Upper lobe of left lung (tissue), 6 donors: ENCODE data around the gene ELMOD3. TPM values are rescaled to one million over a fixed set of nuclear protein-coding genes. Genes with fewer than 3 reads are reported as not detected.

Source experiments
- ATAC-seq, 2 donors: fragments of 200-7000 bp; cut with Tn5 transposase; one replicate each; pipeline ENCODE4 v1.9.1; 2022; ENCODE audit warnings: mild to moderate bottlenecking in 2 of 2, moderate library complexity in 2 of 2; ENCODE audit not compliant: low FRiP score in 2 of 2
- DNase-seq, 2 donors: peaks; one replicate each; pipeline ENCODE4 v3.0.0-alpha.2; 2019 to 2020
- H3K27ac ChIP-seq, 4 donors: fragments of 200-600 bp; sonication (generic); one replicate each; pipeline ENCODE4 v1.5.1; 2016 to 2019
- H3K27me3 ChIP-seq, 4 donors: fragments of 200-600 bp; sonication (generic); one replicate each; pipeline ENCODE4 v1.5.1; 2017 to 2019
- H3K36me3 ChIP-seq, 4 donors: fragments of 200-600 bp; sonication (generic); one replicate each; pipeline ENCODE4 v1.5.1; 2016 to 2019
- H3K4me1 ChIP-seq, 4 donors: fragments of 200-600 bp; sonication (generic); one replicate each; pipeline ENCODE4 v1.5.1; 2018 to 2019
- H3K4me3 ChIP-seq, 4 donors: fragments of 200-600 bp; sonication (generic); one replicate each; pipeline ENCODE4 v1.5.1; 2017 to 2019; ENCODE audit warnings: mild to moderate bottlenecking in 2 of 4, moderate library complexity in 1 of 4
- H3K9me3 ChIP-seq, 4 donors: fragments of 200-600 bp; sonication (generic); one replicate each; pipeline ENCODE4 v1.5.1; 2018 to 2019
- EP300 ChIP-seq, 4 donors: sonication (generic); formaldehyde crosslinking; IDR thresholded peaks; one replicate each; pipeline ENCODE4 v1.5.1; 2017; ENCODE audit warnings: antibody characterized with exemption in 4 of 4, control low read depth in 2 of 4
- POLR2A ChIP-seq, 4 donors: fragments of 450-650 bp; IDR thresholded peaks; one replicate each; pipeline ENCODE4 v1.5.1; 2016 to 2017; ENCODE audit warnings: antibody characterized with exemption in 4 of 4, mild to moderate bottlenecking in 2 of 4
- POLR2AphosphoS5 ChIP-seq, 2 donors: sonication (generic); formaldehyde crosslinking; IDR thresholded peaks; one replicate each; pipeline ENCODE4 v1.5.1; 2017; ENCODE audit warnings: antibody characterized with exemption in 2 of 2
- WGBS, 2 donors: methylation state at CpG; one replicate each; pipeline ENCODE4 v1.1.5; 2017 to 2018; 5-methylcytosine and 5-hydroxymethylcytosine counted together
- total RNA-seq, 6 donors: library from RNA; depleted of rRNA in 4 of 6; stranded (reverse); fragments of >200 nt in 4 of 6; gene quantifications; one replicate each; pipeline versions ENCODE4 v1.1.0 to v1.2.1, GENCODE V29; 2016 to 2021
- TF ChIP-seq, protein P1 (sequence below), 6 experiments: fragments of 450-650 bp in 4 of 6; fragments of 200-600 bp in 2 of 6; sonication (generic) in 2 of 6; IDR thresholded peaks; one replicate each; pipeline ENCODE4 v1.5.1; 2016 to 2019; ENCODE audit warnings: antibody characterized with exemption in 6 of 6
- donor health status: DM: no; HTN: no; CAD: no; lungs with moderate emphysema.
- donor health status: DM: no; HTN: yes; CAD: no; lungs with severe emphysema.

ELMOD3 gene
- total RNA-seq, 6 donors from 2014 or later, result 13.2 to 82.8 (median 24.1) TPM

DNA sequence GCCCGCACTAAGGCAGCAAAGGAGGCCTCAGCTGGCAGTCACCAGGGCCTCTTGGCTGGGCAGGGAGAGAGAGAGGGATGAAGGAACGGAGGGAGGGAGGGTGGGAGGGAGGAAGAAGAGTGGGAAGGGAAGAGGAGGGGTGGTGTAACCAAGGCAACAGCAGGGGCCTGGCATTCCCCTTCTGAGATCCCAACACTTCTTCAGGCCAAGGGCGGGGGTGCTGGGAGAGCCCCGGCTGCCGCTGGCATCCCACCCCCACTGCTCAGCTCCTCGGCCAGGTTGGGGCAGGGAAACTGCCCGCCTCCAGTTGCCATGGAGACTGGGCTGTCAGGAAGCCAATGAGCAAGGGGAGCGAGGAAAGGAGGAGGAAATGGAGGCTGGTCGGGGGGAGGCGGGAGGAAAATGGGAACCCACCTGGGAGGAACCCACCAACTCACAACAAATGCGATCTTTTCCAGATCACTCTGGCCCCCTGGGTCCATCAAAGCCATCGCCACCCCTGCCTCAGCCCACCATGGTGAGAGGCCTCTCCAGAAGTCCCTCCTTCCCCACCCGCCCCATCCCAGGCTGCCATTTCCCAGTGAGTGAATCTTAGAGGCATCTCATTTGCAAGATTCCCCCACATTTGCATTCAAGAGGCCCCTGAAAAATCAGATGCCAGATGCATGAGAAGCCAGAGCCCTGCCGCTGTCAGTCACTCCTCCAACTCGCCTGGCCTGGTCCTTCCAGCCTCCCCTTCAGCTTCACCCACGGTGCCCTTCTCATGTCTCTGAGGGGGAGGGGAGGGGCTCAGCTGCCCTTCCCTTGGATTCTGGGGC is 76.4 kb downstream of the ELMOD3 start:
- 67 to 79% methylated on average over 13 to 15 of the region's 16 CpGs for WGBS, 2 donors
- TF ChIP-seq POLR2AphosphoS5 (IDR thresholded peaks at IDR 0.05) (no peak), POLR2A (IDR thresholded peaks at IDR 0.05) (no peak), EP300 (IDR thresholded peaks at IDR 0.05) (no peak)
- TF ChIP-seq, protein P1, sequence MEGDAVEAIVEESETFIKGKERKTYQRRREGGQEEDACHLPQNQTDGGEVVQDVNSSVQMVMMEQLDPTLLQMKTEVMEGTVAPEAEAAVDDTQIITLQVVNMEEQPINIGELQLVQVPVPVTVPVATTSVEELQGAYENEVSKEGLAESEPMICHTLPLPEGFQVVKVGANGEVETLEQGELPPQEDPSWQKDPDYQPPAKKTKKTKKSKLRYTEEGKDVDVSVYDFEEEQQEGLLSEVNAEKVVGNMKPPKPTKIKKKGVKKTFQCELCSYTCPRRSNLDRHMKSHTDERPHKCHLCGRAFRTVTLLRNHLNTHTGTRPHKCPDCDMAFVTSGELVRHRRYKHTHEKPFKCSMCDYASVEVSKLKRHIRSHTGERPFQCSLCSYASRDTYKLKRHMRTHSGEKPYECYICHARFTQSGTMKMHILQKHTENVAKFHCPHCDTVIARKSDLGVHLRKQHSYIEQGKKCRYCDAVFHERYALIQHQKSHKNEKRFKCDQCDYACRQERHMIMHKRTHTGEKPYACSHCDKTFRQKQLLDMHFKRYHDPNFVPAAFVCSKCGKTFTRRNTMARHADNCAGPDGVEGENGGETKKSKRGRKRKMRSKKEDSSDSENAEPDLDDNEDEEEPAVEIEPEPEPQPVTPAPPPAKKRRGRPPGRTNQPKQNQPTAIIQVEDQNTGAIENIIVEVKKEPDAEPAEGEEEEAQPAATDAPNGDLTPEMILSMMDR (IDR thresholded peaks at IDR 0.05), result no peak
- ATAC-seq (no peak), DNase-seq (no peak)
- Histone ChIP-seq H3K4me3 (no peak overlapping the region), H3K4me1 (peaks cover 10 to 30% (median 23%) of the 10 kb centered on the region in 4 donors), H3K9me3 (no peaks in the 10 kb centered on the region), H3K27ac (no peak overlapping the region), H3K36me3 (no peaks in the 10 kb centered on the region), H3K27me3 (no peaks in the 10 kb centered on the region)

DNA sequence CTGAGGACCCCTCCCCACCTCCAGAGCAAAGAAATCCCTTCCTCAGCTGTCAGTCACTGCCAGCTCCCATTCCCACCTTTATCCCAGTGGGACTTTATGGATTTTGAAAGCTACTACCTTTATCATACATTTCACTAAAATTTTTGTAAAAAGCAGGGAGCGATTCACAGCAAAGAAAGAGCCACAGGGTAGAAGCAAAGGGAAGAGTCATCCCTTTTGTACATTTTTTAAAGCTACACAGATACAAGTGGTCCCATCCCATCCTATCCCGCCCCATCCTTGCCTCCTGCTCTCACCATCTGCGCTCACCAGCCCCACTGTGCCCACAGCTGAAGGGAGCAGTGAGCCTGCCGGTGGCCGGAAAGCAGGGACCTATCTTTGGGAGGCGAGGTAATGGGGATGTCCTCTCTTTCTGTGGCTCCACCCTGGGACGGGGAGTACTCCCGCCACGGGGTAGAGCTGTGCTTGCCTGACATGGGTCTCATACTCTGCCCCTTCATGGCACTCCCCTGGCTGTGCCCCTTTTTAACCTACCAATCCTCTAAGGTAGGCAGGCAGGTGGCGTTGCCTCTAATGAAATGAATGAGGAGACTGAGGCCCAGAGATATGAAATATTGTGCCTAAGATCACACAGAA is 77.1 kb downstream of the ELMOD3 start:
- 94 to 95% methylated on average over 7 to 10 of the region's 10 CpGs for whole genome bisulfite sequencing, 2 donors
- H3K4me1 ChIP-seq, result peaks cover 16 to 37% (median 28%) of the 10 kb centered on the region in 4 donors
- H3K27me3 ChIP-seq, result no peaks in the 10 kb centered on the region
- H3K4me3 ChIP-seq, result no peak overlapping the region
- H3K9me3 ChIP-seq, result no peaks in the 10 kb centered on the region
- ATAC-seq, result no peak
- no peak for TF ChIP-seq POLR2AphosphoS5 (IDR thresholded peaks at IDR 0.05)
- no peak for TF ChIP-seq POLR2A (IDR thresholded peaks at IDR 0.05)
- TF ChIP-seq, protein P1 (IDR thresholded peaks at IDR 0.05), result no peak
- no peak for TF ChIP-seq EP300 (IDR thresholded peaks at IDR 0.05)
- no peaks in the 10 kb centered on the region for H3K36me3 ChIP-seq
- no peak for DNase-seq
- no peak overlapping the region for H3K27ac ChIP-seq

DNA sequence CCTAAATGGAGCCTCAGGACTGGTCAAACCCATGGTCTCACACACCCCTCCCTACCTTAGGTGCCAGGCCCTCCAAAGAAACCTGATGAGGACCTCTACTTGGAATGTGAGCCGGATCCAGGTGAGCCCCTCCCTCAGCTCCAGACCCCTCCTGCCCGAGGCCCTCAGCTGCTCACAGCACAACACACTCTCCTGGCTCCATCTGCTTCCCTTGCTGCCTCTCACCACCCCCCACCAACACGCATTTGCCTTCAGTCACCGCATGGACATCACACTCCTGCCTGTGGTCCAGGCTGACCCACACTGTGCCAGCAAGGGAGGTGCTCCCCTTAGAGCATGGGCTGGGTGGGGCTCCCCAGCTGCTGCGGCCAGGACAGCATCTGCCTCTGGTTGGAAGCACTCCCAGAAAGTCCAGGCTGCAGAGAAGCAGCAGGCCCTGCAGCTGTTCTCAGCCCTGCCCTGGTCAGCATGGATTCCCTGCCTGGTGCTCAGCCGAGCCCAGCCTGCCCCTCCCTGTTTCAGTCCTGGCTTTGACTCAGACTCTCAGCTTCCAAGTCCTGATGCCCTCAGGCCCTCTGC is 79.0 kb downstream of the ELMOD3 start:
- peak in 1 of 2 donors; percentile 67 for DNase-seq
- H3K4me1 ChIP-seq, result peaks cover 32 to 54% (median 43%) of the 10 kb centered on the region in 4 donors
- ATAC-seq, result peak; percentile 39 to 77
- no peaks in the 10 kb centered on the region for H3K9me3 ChIP-seq
- whole genome bisulfite sequencing, 2 donors, result 52 to 69% methylated on average over 3 to 6 of the region's 6 CpGs
- H3K36me3 ChIP-seq, result no peaks in the 10 kb centered on the region
- H3K27ac ChIP-seq, result peak overlapping the region in 3 of 4 donors; percentile 57 to 98 (median 98)
- no peak overlapping the region for H3K4me3 ChIP-seq
- peak; percentile 29 to 67 for TF ChIP-seq POLR2AphosphoS5 (IDR thresholded peaks at IDR 0.05)
- TF ChIP-seq, protein P1 (IDR thresholded peaks at IDR 0.05), result no peak
- TF ChIP-seq EP300 (IDR thresholded peaks at IDR 0.05), result no peak
- TF ChIP-seq POLR2A (IDR thresholded peaks at IDR 0.05), result no peak
- H3K27me3 ChIP-seq, result no peaks in the 10 kb centered on the region

DNA sequence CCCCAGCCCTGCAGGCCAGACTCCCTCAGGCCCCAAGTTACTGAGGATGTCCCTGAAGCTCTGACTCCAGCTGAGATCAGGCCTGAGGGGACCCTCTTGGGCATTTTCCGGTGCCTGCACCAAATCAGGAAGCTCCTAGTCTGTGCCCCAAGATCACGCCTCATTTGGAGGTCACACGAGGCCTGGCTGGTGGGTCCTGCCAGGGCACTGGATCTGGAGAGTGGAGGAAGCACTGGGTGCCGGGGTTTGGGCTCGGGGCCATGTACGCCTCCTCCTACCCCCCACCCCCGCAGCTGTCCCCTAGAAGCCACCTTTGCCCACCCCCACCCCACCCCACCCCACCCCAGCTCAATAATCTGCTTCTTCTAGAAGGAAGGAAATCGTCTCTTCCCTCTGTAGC is 80.1 kb downstream of the ELMOD3 start:
- 50 to 69% methylated on average over 5 to 8 of the region's 8 CpGs for WGBS, 2 donors
- TF ChIP-seq, protein P1 (IDR thresholded peaks at IDR 0.05), result no peak
- TF ChIP-seq POLR2AphosphoS5 (IDR thresholded peaks at IDR 0.05) (no peak), EP300 (IDR thresholded peaks at IDR 0.05) (no peak), POLR2A (IDR thresholded peaks at IDR 0.05) (no peak)
- ATAC-seq, result no peak
- peaks cover 38 to 57% (median 48%) of the 10 kb centered on the region in 4 donors for H3K4me1 ChIP-seq
- H3K27me3 ChIP-seq, result no peaks in the 10 kb centered on the region
- no peak for DNase-seq
- no peaks in the 10 kb centered on the region for H3K36me3 ChIP-seq
- peak overlapping the region in 3 of 4 donors; percentile 57 to 98 (median 98) for H3K27ac ChIP-seq
- H3K9me3 ChIP-seq, result no peaks in the 10 kb centered on the region
- no peak overlapping the region for H3K4me3 ChIP-seq
